ENCODE measurements around the gene LILRB2. TPM values are rescaled to one million over a fixed set of nuclear protein-coding genes. Genes with fewer than 3 reads are reported as not detected.
"Not testable (repeated sequence)": the region's sequence is repeated elsewhere in the genome, so short reads cannot be mapped to it uniquely, and the experiment has no call there.

Gene LILRB2
- total RNA-seq (under 1 TPM; 0.47 TPM), polyA plus RNA-seq (not detected), total RNA-seq (0 reads per million in 6 experiments)

DNA sequence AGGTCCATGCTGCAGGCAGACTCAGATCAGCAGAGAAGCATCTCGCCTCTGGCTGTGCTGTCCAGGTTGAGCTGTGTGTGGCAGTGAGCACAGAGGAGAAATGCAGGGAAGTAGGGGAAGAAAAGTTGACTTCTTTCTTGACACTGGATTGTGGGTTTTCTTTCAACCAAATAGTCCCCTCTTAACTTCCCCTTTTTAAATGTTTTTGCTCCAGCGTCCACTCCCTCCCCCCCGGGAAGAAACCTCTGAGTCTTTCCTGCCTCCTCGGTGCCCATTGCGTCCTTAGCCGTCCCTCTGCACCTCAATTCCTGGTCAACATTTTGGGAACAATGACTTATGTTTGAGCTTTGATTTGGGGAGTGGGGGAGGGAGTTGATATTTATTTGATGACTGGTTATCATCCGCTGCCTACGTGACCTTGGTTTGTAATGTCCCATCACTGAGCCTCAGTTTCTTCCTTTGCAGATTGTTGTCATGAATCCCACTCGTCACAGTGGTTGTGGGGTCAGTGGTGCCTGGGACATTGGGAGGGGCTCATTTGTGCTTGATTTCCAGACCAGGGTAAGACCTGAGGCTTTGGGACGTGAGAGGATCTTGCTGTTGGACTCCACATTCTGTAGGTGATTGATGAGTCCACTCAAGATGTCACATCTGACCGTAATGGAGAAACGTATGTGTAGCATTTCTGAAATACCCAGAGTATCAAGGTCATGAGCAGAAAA, at the start of gene LILRB2:
Gene LILRB2 (minus strand): TSS at position 104 of the 722 bp plus-strand sequence. CDS start 614 bp downstream, outside the sequence.
- Mint-ChIP-seq H3K4me3 (peak within 1 kb of the TSS in 1 of 10 donors; percentile 82), H3K27me3 (peaks cover 15 to 51% (median 31%) of the 10 kb centered on the region in 5 donors), H3K27ac (peak within 1 kb of the TSS in 3 of 10 donors; percentile 11 to 68 (median 67)), H3K9me3 (no peaks in the 10 kb centered on the region), H3K4me1 (peaks cover under 1 to 44% (median 10%) of the 10 kb centered on the region in 4 donors), H3K36me3 (no peaks in the 10 kb centered on the region)
- DNase-seq = no peak
- ATAC-seq = no peak
- POLR2A ChIA-PET = no interaction called here

DNA sequence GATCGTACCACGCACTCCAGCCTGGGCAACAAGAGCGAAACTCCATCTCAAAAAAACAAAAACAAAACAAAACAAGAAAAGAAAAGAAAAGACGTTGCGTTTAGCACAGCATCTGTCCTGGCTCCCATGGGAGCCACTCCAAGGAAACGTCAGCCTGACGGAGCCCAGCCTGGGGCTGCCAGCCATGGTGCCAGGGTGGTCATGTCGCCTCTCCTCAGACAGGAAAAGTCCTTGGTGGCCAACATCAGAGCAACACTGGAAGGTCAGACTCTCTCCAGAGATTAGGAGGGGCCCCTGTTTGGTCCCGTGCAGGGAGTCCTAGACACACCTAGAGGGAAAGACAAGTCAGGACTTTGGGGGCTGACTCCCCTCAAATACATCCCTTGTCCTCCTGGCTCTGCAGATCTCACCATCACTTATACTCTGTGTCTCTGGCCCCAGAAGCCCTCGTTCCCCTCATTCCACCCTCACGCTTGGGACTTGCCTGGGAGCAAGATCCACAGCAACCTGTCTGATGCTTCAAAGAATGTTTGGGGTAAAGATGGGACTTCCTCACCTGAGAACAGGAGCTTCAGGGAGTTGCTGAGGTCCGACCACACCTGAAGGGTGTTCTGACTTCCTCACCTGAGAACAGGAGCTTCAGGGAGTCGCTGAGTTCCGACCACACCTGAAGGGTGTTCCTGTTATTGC, 48.7 kb upstream of the LILRB2 start:
- H3K9me3 Mint-ChIP-seq = no peaks in the 10 kb centered on the region
- peak overlapping the region in 2 of 10 donors; percentile 11 to 79 for H3K27ac Mint-ChIP-seq
- POLR2A ChIA-PET = interaction anchor here (1.1 kb wide), 1 partner anchor 44 kb away, joined by 7 read pairs; no protein-coding TSS in a partner anchor
- no peak for ATAC-seq
- peaks cover 0 to 3% (median 2%) of the 10 kb centered on the region in 5 donors for H3K27me3 Mint-ChIP-seq
- no peak overlapping the region for H3K4me3 Mint-ChIP-seq
- H3K36me3 Mint-ChIP-seq = no peaks in the 10 kb centered on the region
- H3K4me1 Mint-ChIP-seq = peaks cover 13 to 50% (median 23%) of the 10 kb centered on the region in 4 donors
- no peak for DNase-seq

DNA sequence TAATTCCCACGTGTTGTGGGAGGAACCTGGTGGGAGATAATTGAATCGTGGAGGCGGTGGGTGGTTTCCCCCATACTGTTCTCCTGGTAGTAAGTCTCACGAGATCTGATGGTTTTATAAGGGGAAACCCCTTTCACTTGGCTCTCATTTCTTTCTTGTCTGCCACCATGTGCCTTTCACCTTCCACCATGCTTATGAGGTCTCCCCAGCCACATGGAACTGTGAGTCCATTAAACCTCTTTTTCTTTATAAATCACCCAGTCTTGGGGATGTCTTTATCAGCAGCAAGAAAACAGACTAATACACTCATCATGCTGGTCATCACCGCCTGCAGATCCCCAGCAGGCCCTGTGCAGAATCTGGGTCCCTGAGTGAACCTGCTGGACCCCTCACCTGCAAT, 47.9 kb upstream of the LILRB2 start:
- H3K36me3 Mint-ChIP-seq, ATAC-seq, H3K4me3 Mint-ChIP-seq, DNase-seq, H3K27me3 Mint-ChIP-seq, POLR2A ChIA-PET, H3K9me3 Mint-ChIP-seq: not testable (repeated sequence)
- H3K4me1 Mint-ChIP-seq = peaks cover 12 to 48% (median 23%) of the 10 kb centered on the region in 4 donors
- H3K27ac Mint-ChIP-seq = peak overlapping the region in 2 of 10 donors; percentile 6 to 39

DNA sequence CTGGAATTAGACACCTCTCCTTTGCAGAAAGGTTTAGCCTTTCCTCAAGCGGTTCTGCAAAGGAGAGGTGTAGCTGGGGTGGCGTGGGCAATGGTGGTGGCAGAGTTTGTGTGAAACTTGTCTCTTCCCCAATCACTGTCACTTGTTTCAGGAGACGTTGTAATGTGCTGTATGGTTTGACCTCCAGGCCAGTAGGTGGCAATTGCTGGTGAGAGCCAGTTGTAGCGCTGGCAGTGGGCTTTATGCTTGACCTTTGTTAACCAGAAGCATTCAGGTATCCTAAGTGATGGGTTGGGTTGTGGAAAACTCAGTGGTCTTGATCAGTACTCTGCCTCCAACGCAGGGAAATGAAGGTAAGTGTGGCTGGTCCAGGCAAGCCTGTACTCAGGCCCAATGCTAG, 44.7 kb upstream of the LILRB2 start:
- POLR2A ChIA-PET = interaction anchor here (0.6 to 4.2 kb wide), 3 partner anchors 51 to 66 kb away, joined by 4 to 25 read pairs (median 13); no protein-coding TSS in a partner anchor
- no peak for ATAC-seq
- Mint-ChIP-seq H3K27me3 (peaks cover 2 to 9% (median 5%) of the 10 kb centered on the region in 5 donors), H3K4me1 (peaks cover 9 to 38% (median 23%) of the 10 kb centered on the region in 4 donors), H3K4me3 (no peak overlapping the region), H3K9me3 (no peaks in the 10 kb centered on the region), H3K36me3 (no peaks in the 10 kb centered on the region), H3K27ac (no peak overlapping the region)
- DNase-seq = no peak

DNA sequence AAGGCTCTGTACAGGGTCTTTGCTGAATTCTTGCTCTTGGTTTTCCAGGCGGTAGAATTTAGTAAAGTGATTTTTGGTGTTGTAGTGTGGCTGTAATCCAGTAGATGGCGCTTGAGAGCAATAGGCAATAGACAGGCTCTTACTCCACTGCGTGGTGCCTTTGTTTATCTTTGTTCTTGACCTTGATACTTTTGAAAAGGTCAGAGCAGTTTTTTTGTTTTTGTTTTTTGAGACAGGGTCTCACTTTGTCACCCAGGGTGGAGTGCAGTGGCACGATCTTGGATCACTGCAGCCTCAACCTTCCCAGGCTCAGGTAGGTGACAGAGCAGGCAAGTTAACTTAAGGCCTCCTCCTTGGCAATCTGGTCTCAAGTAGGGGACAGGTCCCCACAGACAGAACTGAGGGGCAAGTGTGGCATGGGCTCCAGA, 44.3 kb upstream of the LILRB2 start:
- no peaks in the 10 kb centered on the region for H3K36me3 Mint-ChIP-seq
- H3K4me3 Mint-ChIP-seq = peak overlapping the region in 1 of 10 donors; percentile 24
- ATAC-seq = peak; percentile 70 to 84
- no peaks in the 10 kb centered on the region for H3K9me3 Mint-ChIP-seq
- H3K27me3 Mint-ChIP-seq = peaks cover 2 to 9% (median 5%) of the 10 kb centered on the region in 5 donors
- peak overlapping the region in 2 of 10 donors; percentile 25 to 64 for H3K27ac Mint-ChIP-seq
- DNase-seq = peak in 9 of 10 donors; percentile 15 to 76 (median 57)
- peaks cover 9 to 38% (median 23%) of the 10 kb centered on the region in 4 donors for H3K4me1 Mint-ChIP-seq
- POLR2A ChIA-PET = interaction anchor here (3.7 to 4.2 kb wide), 2 partner anchors 63 to 66 kb away, joined by 13 to 25 read pairs; no protein-coding TSS in a partner anchor

DNA sequence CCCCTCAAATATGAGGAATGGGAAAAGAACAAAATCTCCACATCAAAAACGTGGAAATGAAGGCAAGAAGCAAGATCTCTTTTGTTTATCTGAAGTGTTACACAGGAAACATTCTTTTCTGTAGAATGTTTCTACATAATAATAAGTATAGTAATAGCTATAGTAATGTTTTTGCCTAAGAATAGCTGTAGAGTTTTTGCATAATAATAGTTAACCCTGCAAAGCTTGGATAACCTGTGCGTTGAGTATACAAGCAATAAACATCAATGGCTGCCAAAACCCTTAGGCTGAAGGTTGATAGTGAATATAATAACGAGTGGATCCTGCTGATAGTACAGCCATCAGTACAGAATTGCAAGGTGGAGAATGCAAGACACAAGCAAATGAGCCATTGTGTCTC, 43.2 kb upstream of the LILRB2 start:
- no peak overlapping the region for H3K27ac Mint-ChIP-seq
- no peak for DNase-seq
- H3K9me3 Mint-ChIP-seq = no peaks in the 10 kb centered on the region
- peaks cover 2 to 9% (median 6%) of the 10 kb centered on the region in 5 donors for H3K27me3 Mint-ChIP-seq
- H3K4me1 Mint-ChIP-seq = peaks cover 9 to 41% (median 23%) of the 10 kb centered on the region in 4 donors
- H3K36me3 Mint-ChIP-seq = no peaks in the 10 kb centered on the region
- H3K4me3 Mint-ChIP-seq = no peak overlapping the region
- POLR2A ChIA-PET = interaction anchor here (3.7 to 4.2 kb wide), 2 partner anchors 64 to 67 kb away, joined by 13 to 25 read pairs; no protein-coding TSS in a partner anchor
- ATAC-seq = no peak

DNA sequence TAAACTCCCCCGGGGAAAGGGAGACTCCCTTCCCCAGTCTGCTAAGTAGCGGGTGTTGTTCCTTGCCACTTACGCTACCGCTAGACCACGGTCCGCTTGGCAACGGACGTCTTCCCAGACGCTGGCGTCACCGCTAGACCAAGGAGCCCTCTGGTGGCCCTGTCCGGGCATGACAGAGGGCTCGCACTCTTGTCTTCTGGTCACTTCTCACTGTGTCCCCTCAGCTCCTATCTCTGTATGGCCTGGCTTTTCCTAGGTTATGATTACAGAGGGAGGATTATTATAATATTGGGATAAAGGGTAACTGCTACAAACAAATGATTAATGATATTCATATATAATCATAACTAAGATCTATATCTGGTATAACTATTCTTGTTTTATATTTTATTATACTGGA, 42.0 kb upstream of the LILRB2 start:
- DNase-seq, H3K9me3 Mint-ChIP-seq, POLR2A ChIA-PET, H3K4me3 Mint-ChIP-seq, H3K27me3 Mint-ChIP-seq, H3K27ac Mint-ChIP-seq, ATAC-seq, H3K36me3 Mint-ChIP-seq: not testable (repeated sequence)
- peaks cover 7 to 31% (median 18%) of the 10 kb centered on the region in 4 donors for H3K4me1 Mint-ChIP-seq

DNA sequence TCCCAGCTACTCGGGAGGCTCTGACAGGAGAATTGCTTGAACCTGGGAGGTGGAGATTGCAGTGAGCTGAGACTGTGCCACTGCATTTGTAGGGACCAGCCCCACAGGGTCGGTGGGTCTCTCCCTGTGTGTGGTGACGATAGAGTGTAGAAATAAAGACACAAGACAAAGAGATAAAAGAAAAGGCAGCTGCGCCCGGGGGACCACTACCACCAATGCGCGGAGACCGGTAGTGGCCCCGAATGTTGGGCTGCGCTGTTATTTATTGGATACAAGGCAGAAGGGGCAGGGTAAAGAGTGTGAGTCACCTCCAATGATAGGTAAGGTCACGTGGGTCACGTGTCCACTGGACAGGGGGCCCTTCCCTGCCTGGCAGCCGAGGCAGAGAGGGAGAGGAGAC, 41.4 kb upstream of the LILRB2 start:
- peaks cover 3 to 11% (median 9%) of the 10 kb centered on the region in 5 donors for H3K27me3 Mint-ChIP-seq
- POLR2A ChIA-PET, H3K4me3 Mint-ChIP-seq, H3K36me3 Mint-ChIP-seq, H3K9me3 Mint-ChIP-seq, H3K27ac Mint-ChIP-seq, DNase-seq, ATAC-seq: not testable (repeated sequence)
- peaks cover 3 to 29% (median 14%) of the 10 kb centered on the region in 4 donors for H3K4me1 Mint-ChIP-seq

DNA sequence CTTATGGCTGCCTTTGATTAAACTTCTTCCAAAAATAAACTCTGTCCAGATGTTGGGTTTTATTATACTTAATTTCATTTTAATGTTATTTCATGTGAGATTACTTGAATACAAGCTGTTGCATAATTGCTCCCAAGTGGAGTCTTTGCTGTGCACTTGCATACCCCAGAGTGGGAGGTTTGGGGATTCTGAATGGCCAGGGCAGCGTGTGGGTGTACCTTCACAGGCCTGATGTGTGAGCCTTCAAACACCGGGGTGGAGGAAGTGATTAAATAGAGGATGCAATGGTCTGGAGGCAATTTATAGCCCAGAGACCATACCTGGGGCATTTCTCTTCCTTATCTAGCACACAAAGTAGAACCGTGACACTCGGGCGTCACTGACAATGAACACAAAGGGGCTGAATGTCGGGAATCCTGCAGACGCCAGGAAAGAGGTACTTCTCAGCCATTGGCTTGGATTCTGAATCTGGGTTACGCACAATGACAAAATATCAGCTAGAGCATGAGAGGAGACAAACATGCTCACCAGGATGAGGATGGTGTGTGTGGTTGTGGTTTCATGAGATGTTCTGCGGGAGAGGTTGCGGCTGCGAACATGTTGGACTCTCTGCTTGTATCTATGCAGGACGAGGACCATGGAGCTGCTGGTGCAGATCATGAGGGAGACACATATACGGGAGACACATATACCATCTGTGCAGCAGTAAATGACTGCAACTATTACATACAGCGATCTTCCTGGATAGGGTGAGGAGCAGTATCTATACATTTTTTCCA, 39.2 kb upstream of the LILRB2 start:
- peaks cover 3 to 19% (median 11%) of the 10 kb centered on the region in 5 donors for H3K27me3 Mint-ChIP-seq
- peaks cover 0 to 17% (median 2%) of the 10 kb centered on the region in 4 donors for H3K4me1 Mint-ChIP-seq
- POLR2A ChIA-PET = no interaction called here
- H3K9me3 Mint-ChIP-seq = no peaks in the 10 kb centered on the region
- no peaks in the 10 kb centered on the region for H3K36me3 Mint-ChIP-seq
- ATAC-seq (no peak), DNase-seq (no peak)
- H3K27ac Mint-ChIP-seq = no peak overlapping the region
- no peak overlapping the region for H3K4me3 Mint-ChIP-seq

DNA sequence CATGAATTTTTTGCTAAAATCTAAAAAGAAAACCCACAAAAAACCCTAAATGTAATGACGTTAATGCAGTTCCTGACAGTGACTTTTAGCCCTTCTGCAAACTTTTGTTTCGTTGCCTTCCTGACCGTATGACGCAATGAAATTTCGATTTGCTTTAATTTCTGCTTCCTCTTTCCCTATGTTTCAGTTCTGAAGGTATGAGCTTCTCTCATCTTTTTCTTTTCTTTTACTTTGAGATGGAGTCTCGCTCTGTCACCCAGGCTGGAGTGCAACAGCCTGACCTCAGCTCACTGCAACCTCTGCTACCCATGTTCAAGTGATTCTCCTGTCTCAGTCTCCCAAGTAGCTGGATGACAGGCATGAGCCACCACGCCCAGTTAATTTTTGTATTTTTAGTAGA, 38.1 kb upstream of the LILRB2 start:
- Mint-ChIP-seq H3K27ac (no peak overlapping the region), H3K4me3 (no peak overlapping the region), H3K27me3 (peaks cover 2 to 24% (median 15%) of the 10 kb centered on the region in 5 donors), H3K9me3 (no peaks in the 10 kb centered on the region), H3K4me1 (peaks cover 0 to 13% (median 0%) of the 10 kb centered on the region in 4 donors), H3K36me3 (no peaks in the 10 kb centered on the region)
- POLR2A ChIA-PET = interaction anchor here (0.6 to 1.1 kb wide), 2 partner anchors 70 to 114 kb away, joined by 3 to 5 read pairs; no protein-coding TSS in a partner anchor
- no peak for DNase-seq
- no peak for ATAC-seq

DNA sequence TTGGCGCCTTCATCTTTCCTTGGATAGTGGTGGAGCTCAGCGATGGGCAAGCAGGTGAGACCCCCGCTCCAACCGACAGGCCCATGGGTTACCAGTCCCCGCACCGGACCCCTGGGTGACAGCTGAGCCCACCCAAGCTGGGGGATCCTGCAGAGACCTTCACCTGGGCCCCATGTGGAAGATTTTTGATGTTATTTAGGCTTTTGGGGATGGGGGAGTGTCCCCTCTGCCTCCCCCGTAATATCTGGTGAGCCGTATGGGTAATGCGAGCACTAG, 37.0 kb upstream of the LILRB2 start:
- Mint-ChIP-seq H3K4me3 (no peak overlapping the region), H3K36me3 (no peaks in the 10 kb centered on the region), H3K27me3 (peaks cover 7 to 32% (median 22%) of the 10 kb centered on the region in 5 donors), H3K4me1 (peaks cover 0 to 14% (median 0%) of the 10 kb centered on the region in 4 donors), H3K27ac (peak overlapping the region in 1 of 10 donors; percentile 53), H3K9me3 (no peaks in the 10 kb centered on the region)
- POLR2A ChIA-PET = no interaction called here
- DNase-seq (no peak), ATAC-seq (no peak)
